HEK293 (cell line): ENCODE data around the gene DAO.

ENCODE experiments used
- CTCF ChIA-PET: fragments of 350-600 bp; formaldehyde crosslinking; extraction: SDS; loops from one replicate; lab custom pipeline; 2021; ENCODE audit warnings: antibody characterized with exemption; lab: Yijun Ruan, JAX
- POLR2A ChIA-PET: fragments of 300-600 bp; formaldehyde crosslinking; extraction: SDS; loops from one replicate; lab custom pipeline; 2020; ENCODE audit warnings: antibody characterized with exemption, inconsistent platforms; lab: Yijun Ruan, JAX
- H3K27ac ChIP-seq: fragments of 200-500 bp; sonication (Bioruptor generic); 2 replicates; pipeline ENCODE4 v1.5.1; 2014; ENCODE audit warnings: low read depth, low read length, control low read depth, inconsistent platforms; ENCODE audit errors: extremely low read depth
- H3K36me3 ChIP-seq, 2 experiments: fragments of 200-500 bp in 1 of 2; sonication (Bioruptor generic) in 1 of 2; 1 replicate in 1 of 2; 2 replicates in 1 of 2; pipeline ENCODE4 v1.5.1; 2014 to 2017; ENCODE audit warnings: inconsistent platforms in 2 of 2, low read length in 2 of 2; ENCODE audit not compliant: control insufficient read depth in 2 of 2, insufficient read depth in 1 of 2
- H3K4me1 ChIP-seq: fragments of 200-500 bp; sonication (Bioruptor generic); 2 replicates; pipeline ENCODE4 v1.5.1; 2014; ENCODE audit warnings: mild to moderate bottlenecking, low read length, inconsistent platforms; ENCODE audit not compliant: control insufficient read depth, insufficient read depth
- H3K4me3 ChIP-seq: 2 replicates; pipeline ENCODE4 v1.5.1; 2011; ENCODE audit warnings: low read depth, mild to moderate bottlenecking, control low read depth, low read length, moderate library complexity
- H3K9me3 ChIP-seq: fragments of 200-500 bp; sonication (Bioruptor generic); 2 replicates; pipeline ENCODE4 v1.5.1; 2014; ENCODE audit warnings: low read depth, low read length, inconsistent platforms; ENCODE audit not compliant: control insufficient read depth, insufficient read depth
- HOXC10 ChIP-seq: sonication (generic); formaldehyde crosslinking; IDR thresholded peaks from 2 replicates; pipeline ENCODE4 v1.8.1; 2023; ENCODE audit warnings: mild to moderate bottlenecking, missing genetic modification reagents
- KLF1 ChIP-seq: fragments of 450-650 bp; formaldehyde crosslinking; IDR thresholded peaks from 2 replicates; pipeline ENCODE4 v1.5.1; 2016; ENCODE audit warnings: missing biosample characterization, missing genetic modification characterization
- OSR2 ChIP-seq: fragments of 450-650 bp; formaldehyde crosslinking; IDR thresholded peaks from 2 replicates; pipeline ENCODE4 v1.5.1; 2016; ENCODE audit warnings: missing biosample characterization, missing genetic modification characterization
- SCRT1 ChIP-seq: fragments of 450-650 bp; formaldehyde crosslinking; IDR thresholded peaks from 2 replicates; pipeline ENCODE4 v1.5.1; 2016; ENCODE audit warnings: missing biosample characterization, missing genetic modification characterization, borderline replicate concordance
- SCRT2 ChIP-seq: fragments of 450-650 bp; formaldehyde crosslinking; IDR thresholded peaks from 2 replicates; pipeline ENCODE4 v1.5.1; 2016; ENCODE audit warnings: missing biosample characterization, missing genetic modification characterization
- ZNF184 ChIP-seq: fragments of 450-650 bp; IDR thresholded peaks from 2 replicates; pipeline ENCODE4 v1.5.1; 2018; ENCODE audit warnings: missing biosample characterization, mild to moderate bottlenecking, missing genetic modification characterization
- ZNF19 ChIP-seq: fragments of 450-650 bp; formaldehyde crosslinking; IDR thresholded peaks from 2 replicates; pipeline ENCODE4; 2016; ENCODE audit warnings: missing biosample characterization, missing genetic modification characterization, low read depth
- ZNF266 ChIP-seq: fragments of 450-650 bp; formaldehyde crosslinking; IDR thresholded peaks from 2 replicates; pipeline ENCODE4 v1.5.1; 2016; ENCODE audit warnings: missing biosample characterization, missing genetic modification characterization, low read depth
- ZNF501 ChIP-seq: fragments of 450-650 bp; formaldehyde crosslinking; IDR thresholded peaks from 2 replicates; pipeline ENCODE4 v1.5.1; 2016; ENCODE audit warnings: missing biosample characterization, missing genetic modification characterization
- ZNF558 ChIP-seq: fragments of 450-650 bp; formaldehyde crosslinking; IDR thresholded peaks from 2 replicates; pipeline ENCODE4 v1.5.1; 2016; ENCODE audit warnings: missing biosample characterization, missing genetic modification characterization
- ZNF571 ChIP-seq: fragments of 450-650 bp; formaldehyde crosslinking; IDR thresholded peaks from 2 replicates; pipeline ENCODE4 v1.5.0; 2017; ENCODE audit warnings: missing biosample characterization, missing genetic modification characterization
- ZNF76 ChIP-seq: fragments of 450-650 bp; formaldehyde crosslinking; IDR thresholded peaks from 2 replicates; pipeline ENCODE4; 2016; ENCODE audit warnings: low read depth, missing biosample characterization, missing genetic modification characterization, borderline replicate concordance
- ZNF837 ChIP-seq: fragments of 450-650 bp; formaldehyde crosslinking; IDR thresholded peaks from 2 replicates; pipeline ENCODE4 v1.5.1; 2016; ENCODE audit warnings: missing biosample characterization, missing genetic modification characterization
- TF ChIP-seq, protein P1 (sequence below): fragments of 450-650 bp; formaldehyde crosslinking; IDR thresholded peaks from 2 replicates; pipeline ENCODE4 v1.5.1; 2016; ENCODE audit warnings: missing biosample characterization, missing genetic modification characterization
- TF ChIP-seq, protein P2 (sequence below): fragments of 450-650 bp; formaldehyde crosslinking; IDR thresholded peaks from 2 replicates; pipeline ENCODE4 v1.5.1; 2016; ENCODE audit warnings: missing biosample characterization, missing genetic modification characterization, low read depth
- TF ChIP-seq, protein P3 (sequence below): fragments of 450-650 bp; formaldehyde crosslinking; IDR thresholded peaks from 2 replicates; pipeline ENCODE4 v1.5.1; 2016; ENCODE audit warnings: missing biosample characterization, missing genetic modification characterization
- TF ChIP-seq, protein P4 (sequence below): fragments of 450-650 bp; formaldehyde crosslinking; IDR thresholded peaks from 2 replicates; pipeline ENCODE4 v1.5.1; 2017; ENCODE audit warnings: missing biosample characterization, missing genetic modification characterization

The DAO gene

DNA sequence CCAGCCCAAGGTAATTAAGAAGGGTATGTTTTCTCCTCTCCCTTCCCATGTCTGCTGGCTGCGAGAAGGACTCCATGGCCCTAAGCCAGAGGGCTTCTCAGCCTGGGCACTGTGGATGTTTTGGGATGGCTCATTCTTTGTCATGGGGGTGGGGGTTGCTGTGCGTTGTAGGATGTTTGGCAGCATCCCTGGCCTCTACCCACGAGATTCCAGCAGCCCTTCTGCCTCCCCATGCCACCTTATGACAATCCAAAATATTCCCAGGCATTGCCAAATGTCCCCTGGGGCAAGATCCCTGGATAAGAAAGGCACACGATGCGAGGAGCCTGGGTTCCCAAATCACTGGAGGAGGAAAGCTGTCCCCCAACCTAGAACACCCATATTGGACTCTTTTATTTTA is 36.4 kb downstream of the DAO start:
- no peaks in the 10 kb centered on the region for H3K9me3 ChIP-seq
- H3K4me1 ChIP-seq = no peaks in the 10 kb centered on the region
- no peaks in the 10 kb centered on the region for H3K36me3 ChIP-seq
- CTCF ChIA-PET = no interaction called here
- POLR2A ChIA-PET = no interaction called here
- H3K27ac ChIP-seq = no peak overlapping the region
- TF ChIP-seq, protein P1, sequence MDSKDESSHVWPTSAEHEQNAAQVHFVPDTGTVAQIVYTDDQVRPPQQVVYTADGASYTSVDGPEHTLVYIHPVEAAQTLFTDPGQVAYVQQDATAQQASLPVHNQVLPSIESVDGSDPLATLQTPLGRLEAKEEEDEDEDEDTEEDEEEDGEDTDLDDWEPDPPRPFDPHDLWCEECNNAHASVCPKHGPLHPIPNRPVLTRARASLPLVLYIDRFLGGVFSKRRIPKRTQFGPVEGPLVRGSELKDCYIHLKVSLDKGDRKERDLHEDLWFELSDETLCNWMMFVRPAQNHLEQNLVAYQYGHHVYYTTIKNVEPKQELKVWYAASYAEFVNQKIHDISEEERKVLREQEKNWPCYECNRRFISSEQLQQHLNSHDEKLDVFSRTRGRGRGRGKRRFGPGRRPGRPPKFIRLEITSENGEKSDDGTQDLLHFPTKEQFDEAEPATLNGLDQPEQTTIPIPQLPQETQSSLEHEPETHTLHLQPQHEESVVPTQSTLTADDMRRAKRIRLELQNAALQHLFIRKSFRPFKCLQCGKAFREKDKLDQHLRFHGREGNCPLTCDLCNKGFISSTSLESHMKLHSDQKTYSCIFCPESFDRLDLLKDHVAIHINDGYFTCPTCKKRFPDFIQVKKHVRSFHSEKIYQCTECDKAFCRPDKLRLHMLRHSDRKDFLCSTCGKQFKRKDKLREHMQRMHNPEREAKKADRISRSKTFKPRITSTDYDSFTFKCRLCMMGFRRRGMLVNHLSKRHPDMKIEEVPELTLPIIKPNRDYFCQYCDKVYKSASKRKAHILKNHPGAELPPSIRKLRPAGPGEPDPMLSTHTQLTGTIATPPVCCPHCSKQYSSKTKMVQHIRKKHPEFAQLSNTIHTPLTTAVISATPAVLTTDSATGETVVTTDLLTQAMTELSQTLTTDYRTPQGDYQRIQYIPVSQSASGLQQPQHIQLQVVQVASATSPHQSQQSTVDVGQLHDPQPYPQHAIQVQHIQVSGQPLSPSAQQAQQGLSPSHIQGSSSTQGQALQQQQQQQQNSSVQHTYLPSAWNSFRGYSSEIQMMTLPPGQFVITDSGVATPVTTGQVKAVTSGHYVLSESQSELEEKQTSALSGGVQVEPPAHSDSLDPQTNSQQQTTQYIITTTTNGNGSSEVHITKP (tag by site-specific recombination) = peak; percentile 27; the same call in 1 of the 2 replicates
- TF ChIP-seq ZNF501 = no peak
- H3K4me3 ChIP-seq = no peak overlapping the region

DNA sequence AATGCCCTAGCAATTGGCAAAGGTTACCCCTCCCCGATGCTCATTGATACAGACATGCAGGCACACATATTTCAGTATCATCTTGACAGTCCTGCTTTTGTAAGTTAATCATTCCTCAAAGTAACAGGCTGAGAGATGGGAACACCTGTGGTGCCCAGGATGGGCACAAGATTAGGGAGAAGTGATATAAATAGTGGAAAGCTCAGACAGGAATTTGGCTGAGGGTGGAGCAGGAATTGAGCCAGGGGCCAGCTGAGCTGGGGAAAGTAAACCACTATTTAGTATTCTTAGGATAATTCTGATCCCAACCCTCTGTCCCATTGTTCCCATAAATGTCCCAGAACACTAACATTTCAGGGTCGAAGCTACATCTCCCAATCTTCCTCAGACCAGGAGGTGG is 38.3 kb downstream of the DAO start:
- Histone ChIP-seq H3K27ac (no peak overlapping the region), H3K9me3 (no peaks in the 10 kb centered on the region), H3K4me3 (no peak overlapping the region), H3K4me1 (no peaks in the 10 kb centered on the region), H3K36me3 (no peaks in the 10 kb centered on the region)
- TF ChIP-seq OSR2 (tag by site-specific recombination) (no peak), HOXC10 (CRISPR knock-in tag) (no peak), ZNF558 (tag by site-specific recombination) (no peak), ZNF266 (no peak), KLF1 (no peak), ZNF184 (tag by site-specific recombination) (no peak), SCRT1 (tag by site-specific recombination) (no peak), SCRT2 (tag by site-specific recombination) (no peak), ZNF837 (no peak), ZNF571 (tag by site-specific recombination) (no peak), ZNF19 (tag by site-specific recombination) (no peak), ZNF76 (no peak)
- TF ChIP-seq, protein P2, sequence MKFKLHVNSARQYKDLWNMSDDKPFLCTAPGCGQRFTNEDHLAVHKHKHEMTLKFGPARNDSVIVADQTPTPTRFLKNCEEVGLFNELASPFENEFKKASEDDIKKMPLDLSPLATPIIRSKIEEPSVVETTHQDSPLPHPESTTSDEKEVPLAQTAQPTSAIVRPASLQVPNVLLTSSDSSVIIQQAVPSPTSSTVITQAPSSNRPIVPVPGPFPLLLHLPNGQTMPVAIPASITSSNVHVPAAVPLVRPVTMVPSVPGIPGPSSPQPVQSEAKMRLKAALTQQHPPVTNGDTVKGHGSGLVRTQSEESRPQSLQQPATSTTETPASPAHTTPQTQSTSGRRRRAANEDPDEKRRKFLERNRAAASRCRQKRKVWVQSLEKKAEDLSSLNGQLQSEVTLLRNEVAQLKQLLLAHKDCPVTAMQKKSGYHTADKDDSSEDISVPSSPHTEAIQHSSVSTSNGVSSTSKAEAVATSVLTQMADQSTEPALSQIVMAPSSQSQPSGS (tag by site-specific recombination) = no peak
- TF ChIP-seq, protein P3, sequence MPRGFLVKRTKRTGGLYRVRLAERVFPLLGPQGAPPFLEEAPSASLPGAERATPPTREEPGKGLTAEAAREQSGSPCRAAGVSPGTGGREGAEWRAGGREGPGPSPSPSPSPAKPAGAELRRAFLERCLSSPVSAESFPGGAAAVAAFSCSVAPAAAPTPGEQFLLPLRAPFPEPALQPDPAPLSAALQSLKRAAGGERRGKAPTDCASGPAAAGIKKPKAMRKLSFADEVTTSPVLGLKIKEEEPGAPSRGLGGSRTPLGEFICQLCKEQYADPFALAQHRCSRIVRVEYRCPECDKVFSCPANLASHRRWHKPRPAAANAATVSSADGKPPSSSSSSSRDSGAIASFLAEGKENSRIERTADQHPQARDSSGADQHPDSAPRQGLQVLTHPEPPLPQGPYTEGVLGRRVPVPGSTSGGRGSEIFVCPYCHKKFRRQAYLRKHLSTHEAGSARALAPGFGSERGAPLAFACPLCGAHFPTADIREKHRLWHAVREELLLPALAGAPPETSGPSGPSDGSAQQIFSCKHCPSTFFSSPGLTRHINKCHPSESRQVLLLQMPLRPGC = no peak
- TF ChIP-seq, protein P4, sequence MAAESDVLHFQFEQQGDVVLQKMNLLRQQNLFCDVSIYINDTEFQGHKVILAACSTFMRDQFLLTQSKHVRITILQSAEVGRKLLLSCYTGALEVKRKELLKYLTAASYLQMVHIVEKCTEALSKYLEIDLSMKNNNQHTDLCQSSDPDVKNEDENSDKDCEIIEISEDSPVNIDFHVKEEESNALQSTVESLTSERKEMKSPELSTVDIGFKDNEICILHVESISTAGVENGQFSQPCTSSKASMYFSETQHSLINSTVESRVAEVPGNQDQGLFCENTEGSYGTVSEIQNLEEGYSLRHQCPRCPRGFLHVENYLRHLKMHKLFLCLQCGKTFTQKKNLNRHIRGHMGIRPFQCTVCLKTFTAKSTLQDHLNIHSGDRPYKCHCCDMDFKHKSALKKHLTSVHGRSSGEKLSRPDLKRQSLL (tag by site-specific recombination) = no peak
- ChIA-PET CTCF (interaction anchor here (0.6 to 1.2 kb wide), 2 partner anchors 176 to 254 kb away, joined by 3 to 5 read pairs; no protein-coding TSS in a partner anchor), POLR2A (no interaction called here)
